GM06990 (cell line): ENCODE results near the gene DCDC2.

ENCODE experiments used
- DNase-seq: peaks from one replicate; pipeline ENCODE4 v3.0.0-alpha.2; 2011; ENCODE audit not compliant: insufficient read length; ENCODE audit errors: extremely low read depth
- H3K27me3 ChIP-seq: replicated peaks from 2 replicates; pipeline ENCODE4 v1.6.0; 2011; ENCODE audit warnings: low read length; ENCODE audit not compliant: control insufficient read depth, insufficient read depth
- H3K36me3 ChIP-seq: 2 replicates; pipeline ENCODE4 v1.5.1; 2011; ENCODE audit warnings: low read length; ENCODE audit not compliant: control insufficient read depth, insufficient read depth
- H3K4me3 ChIP-seq: replicated peaks from 2 replicates; pipeline ENCODE4 v1.5.1; 2011; ENCODE audit warnings: low read depth, mild to moderate bottlenecking, control low read depth, low read length
- TF ChIP-seq, protein P1 (sequence below): IDR thresholded peaks from 2 replicates; pipeline ENCODE4 v1.5.1; 2011; ENCODE audit warnings: low read length, control low read depth, mild to moderate bottlenecking, inconsistent platforms; ENCODE audit not compliant: insufficient read depth, poor library complexity, severe bottlenecking

Gene DCDC2

DNA sequence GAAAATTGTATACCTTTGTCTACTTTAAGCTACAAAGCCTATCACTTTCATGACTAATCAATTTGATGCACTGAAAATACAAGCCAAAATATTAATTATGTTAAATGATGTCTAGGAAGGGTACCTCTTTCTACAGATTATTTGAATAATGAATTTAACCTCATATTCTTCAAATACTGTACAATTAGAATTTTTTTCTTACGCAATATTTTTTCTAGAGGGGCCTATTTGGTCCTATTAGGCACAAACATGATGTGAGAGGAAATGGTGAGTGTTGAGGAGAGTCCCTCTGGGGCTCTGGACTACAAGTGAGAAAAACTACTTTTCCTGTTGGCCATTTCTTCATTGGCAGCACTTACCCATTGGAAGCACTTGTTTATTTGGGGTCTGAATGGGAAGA lies 5.4 kb downstream of the DCDC2 start:
- Histone ChIP-seq H3K27me3 (peaks cover 2% of the 10 kb centered on the region), H3K36me3 (no peaks in the 10 kb centered on the region), H3K4me3 (no peak overlapping the region)
- TF ChIP-seq, protein P1, sequence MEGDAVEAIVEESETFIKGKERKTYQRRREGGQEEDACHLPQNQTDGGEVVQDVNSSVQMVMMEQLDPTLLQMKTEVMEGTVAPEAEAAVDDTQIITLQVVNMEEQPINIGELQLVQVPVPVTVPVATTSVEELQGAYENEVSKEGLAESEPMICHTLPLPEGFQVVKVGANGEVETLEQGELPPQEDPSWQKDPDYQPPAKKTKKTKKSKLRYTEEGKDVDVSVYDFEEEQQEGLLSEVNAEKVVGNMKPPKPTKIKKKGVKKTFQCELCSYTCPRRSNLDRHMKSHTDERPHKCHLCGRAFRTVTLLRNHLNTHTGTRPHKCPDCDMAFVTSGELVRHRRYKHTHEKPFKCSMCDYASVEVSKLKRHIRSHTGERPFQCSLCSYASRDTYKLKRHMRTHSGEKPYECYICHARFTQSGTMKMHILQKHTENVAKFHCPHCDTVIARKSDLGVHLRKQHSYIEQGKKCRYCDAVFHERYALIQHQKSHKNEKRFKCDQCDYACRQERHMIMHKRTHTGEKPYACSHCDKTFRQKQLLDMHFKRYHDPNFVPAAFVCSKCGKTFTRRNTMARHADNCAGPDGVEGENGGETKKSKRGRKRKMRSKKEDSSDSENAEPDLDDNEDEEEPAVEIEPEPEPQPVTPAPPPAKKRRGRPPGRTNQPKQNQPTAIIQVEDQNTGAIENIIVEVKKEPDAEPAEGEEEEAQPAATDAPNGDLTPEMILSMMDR, result no peak
- no peak for DNase-seq

DNA sequence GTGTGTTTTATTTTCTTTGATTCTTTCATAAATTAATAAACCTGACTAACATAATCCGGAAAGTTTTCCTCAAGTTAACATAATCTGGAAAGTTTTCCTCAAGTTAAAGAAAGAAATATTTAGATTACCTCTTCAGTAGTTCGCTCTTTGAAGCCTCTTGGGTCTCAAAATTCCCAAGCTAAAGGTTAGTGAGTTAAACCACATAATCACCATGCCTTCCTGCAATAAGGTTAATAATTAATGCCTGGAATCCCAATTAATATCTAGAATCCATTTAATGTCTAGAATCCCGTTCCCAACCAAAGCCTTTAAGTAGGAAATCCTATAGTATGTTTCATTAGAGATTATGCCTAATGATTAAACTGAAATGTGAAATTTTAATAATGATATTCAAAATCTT lies 12.9 kb downstream of the DCDC2 start:
- Histone ChIP-seq H3K27me3 (no peaks in the 10 kb centered on the region; the same call in 1 of the 2 replicates), H3K4me3 (no peak overlapping the region), H3K36me3 (no peaks in the 10 kb centered on the region)
- no peak for DNase-seq
- TF ChIP-seq, protein P1, result no peak

DNA sequence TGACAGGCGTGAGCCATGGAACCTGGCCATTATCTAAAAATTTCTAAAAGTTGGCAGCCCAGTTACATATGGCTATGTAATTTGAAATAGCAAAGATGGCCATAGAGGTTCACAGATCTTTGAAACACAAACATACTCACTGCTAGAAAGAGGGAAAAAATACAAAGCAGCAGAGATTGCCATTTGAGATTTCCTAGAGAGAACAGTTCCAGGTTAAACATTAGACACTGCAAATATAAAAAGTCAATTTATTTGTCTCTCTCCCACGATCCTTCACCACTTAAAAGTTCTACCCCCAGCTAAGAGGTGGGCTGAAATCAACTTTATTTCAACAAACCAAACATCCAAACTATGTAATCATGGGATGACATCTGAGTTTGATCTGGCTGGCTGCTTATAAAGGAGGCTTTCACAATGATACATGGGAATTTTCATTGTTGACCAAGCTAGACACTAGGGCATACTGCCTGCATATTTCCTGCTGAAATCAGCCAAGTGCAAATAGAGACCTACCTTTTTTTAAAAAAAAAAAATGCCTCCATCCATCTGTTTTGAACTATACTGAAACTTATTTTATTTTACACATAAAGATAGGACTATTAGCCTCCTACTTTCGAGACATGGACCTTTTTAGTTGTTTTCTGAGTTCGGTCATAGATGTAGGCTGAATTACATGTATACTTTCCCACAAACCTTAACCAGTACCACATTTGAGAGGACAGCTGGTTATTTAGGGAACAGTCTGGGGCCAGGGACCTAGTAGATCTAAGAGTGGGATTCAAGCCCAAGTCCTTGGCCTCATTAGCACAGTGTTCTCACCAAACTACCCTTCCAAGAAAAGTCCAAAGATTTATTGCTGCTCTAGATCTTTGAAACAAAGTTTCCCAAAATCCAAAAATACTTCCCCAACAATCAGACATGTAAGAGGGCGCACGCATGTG lies 16.6 kb downstream of the DCDC2 start:
- Histone ChIP-seq H3K4me3 (no peak overlapping the region), H3K36me3 (no peaks in the 10 kb centered on the region), H3K27me3 (no peaks in the 10 kb centered on the region)
- TF ChIP-seq, protein P1, result no peak
- no peak for DNase-seq

DNA sequence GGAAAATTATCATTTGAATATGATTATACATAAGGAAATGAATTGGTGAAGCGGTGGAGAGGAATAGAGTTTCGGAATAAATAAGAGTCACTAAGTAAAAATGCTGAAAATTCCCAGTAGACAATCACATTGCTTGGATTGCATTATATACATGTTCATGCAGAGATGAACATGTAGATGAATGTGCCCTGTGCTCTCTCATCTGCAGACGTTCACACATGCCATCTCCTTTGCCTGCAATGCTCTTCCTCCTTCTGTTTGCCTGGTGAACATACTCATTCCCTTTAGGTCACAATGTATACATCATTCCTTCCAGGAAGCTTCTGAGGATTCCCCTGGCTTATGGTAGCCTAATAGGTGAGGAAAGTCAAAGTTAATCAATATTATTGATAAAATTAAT lies 17.9 kb downstream of the DCDC2 start:
- no peaks in the 10 kb centered on the region for H3K27me3 ChIP-seq
- TF ChIP-seq, protein P1, result no peak
- no peak for DNase-seq

DNA sequence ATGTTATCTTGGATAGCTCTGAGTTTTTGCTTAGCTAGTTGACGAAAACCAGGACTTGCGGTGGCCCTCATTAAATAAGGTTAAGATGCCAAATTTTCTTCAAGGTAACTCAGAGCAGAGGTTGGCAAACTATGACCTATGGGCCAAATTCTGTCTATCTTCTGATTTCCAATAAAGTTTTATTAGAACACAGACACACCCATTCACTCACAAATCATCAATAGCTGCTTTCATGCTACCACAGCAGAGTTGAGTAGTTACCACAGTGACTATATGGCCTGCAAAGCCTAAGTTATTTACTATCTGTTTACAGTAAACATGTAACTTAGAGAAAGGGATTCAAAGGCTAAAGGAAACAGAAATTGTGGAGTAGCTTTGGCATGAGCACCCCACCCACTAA lies 23.6 kb downstream of the DCDC2 start:
- TF ChIP-seq, protein P1, result no peak
- Histone ChIP-seq H3K4me3 (no peak overlapping the region), H3K36me3 (no peaks in the 10 kb centered on the region), H3K27me3 (no peaks in the 10 kb centered on the region)
- DNase-seq, result no peak

More for the DNA sequence above, 17.9 kb downstream of the DCDC2 start:
- Histone ChIP-seq H3K4me3 (no peak overlapping the region), H3K36me3 (no peaks in the 10 kb centered on the region)

DNA sequence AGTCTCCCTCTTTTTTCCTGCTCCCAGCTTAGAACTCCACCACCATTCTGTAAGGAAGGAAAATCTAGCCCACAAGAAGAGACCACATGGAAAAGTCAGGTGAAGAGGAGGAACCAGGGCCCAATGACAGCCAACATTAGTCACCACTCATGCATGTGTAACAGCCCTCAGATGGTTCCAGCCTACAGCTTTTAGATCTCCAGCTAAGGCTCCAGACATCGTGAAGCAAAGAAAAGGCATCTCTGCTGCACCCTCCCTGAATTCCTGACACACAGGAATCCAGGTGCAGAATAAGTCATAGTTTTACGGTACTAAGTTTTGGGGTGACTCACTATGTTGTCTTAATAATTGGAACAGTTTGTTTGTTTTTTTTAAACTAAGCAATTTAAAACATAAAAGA lies 25.5 kb downstream of the DCDC2 start:
- no peak for DNase-seq
- no peaks in the 10 kb centered on the region for H3K36me3 ChIP-seq
- H3K27me3 ChIP-seq, result no peaks in the 10 kb centered on the region
- no peak overlapping the region for H3K4me3 ChIP-seq
- TF ChIP-seq, protein P1, result no peak
